Measurements from ENCODE around the gene LRRTM3.
A peak's percentile ranks its signal among the peaks of the same experiment; 100 is the strongest.

LRRTM3 gene

DNA sequence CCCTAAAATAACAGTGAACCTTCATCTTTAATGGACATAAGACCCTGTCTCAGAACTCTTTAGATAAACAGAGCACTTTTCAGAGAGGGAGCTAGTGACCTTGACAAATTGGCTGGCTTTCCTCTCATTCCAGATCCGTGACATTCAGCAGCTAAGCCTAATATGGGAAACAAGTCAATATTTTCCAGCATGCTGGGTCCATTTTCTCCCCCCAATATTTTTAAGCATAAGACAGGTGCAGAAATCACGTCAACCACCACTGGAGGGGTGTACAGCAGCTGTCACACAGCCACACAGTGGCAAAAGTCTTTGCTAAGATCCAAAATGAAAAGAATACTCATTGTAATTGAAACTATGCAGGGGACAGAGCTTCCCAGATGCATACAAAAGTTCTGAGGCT is 26.1 kb downstream of the LRRTM3 start:
- Histone ChIP-seq H3K27ac (no peak overlapping the region), H3K4me3 (no peak overlapping the region)

GRCh38 chr10:66958466-66958865 is 32.6 kb downstream of the LRRTM3 start:
- no peak for DNase-seq (ENCODE audit: low spot score)
- no peak overlapping the region for H3K27ac ChIP-seq
- no peak for TF ChIP-seq CTCF (IDR thresholded peaks at IDR 0.05)
- peak overlapping the region; percentile 7 for H3K4me3 ChIP-seq

More for the DNA sequence above, 26.1 kb downstream of the LRRTM3 start:
- no peak for TF ChIP-seq CTCF (IDR thresholded peaks at IDR 0.05)
- DNase-seq (ENCODE audit: low spot score), result no peak

DNA sequence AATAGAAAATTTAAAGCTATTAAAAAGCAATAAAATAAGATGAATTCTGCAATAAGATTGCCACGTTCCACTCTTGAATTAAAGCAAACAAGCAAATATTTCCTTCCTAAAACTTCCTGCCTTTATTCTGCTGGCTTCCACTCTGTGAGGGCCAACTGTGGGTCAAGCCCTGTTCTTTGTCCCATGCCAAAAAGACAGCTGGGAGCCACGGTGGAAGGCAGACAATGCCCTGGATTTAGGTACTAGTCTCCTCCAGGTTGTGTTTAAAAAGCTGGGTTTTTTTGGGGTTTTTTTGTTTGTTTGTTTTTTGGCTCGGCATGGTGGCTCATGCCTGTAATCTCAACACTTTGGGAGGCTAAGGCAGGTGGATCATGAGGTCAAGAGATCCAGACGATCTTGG is 39.1 kb downstream of the LRRTM3 start:
- TF ChIP-seq CTCF (IDR thresholded peaks at IDR 0.05), result no peak
- no peak overlapping the region for H3K4me3 ChIP-seq
- no peak for DNase-seq (ENCODE audit: low spot score)
- H3K27ac ChIP-seq, result no peak overlapping the region

GRCh38 chr10:66980246-66980815 is 54.5 kb downstream of the LRRTM3 start:
- DNase-seq (ENCODE audit: low spot score), result no peak
- Histone ChIP-seq H3K4me3 (no peak overlapping the region), H3K27ac (no peak overlapping the region)
- no peak for TF ChIP-seq CTCF (IDR thresholded peaks at IDR 0.05)

DNA sequence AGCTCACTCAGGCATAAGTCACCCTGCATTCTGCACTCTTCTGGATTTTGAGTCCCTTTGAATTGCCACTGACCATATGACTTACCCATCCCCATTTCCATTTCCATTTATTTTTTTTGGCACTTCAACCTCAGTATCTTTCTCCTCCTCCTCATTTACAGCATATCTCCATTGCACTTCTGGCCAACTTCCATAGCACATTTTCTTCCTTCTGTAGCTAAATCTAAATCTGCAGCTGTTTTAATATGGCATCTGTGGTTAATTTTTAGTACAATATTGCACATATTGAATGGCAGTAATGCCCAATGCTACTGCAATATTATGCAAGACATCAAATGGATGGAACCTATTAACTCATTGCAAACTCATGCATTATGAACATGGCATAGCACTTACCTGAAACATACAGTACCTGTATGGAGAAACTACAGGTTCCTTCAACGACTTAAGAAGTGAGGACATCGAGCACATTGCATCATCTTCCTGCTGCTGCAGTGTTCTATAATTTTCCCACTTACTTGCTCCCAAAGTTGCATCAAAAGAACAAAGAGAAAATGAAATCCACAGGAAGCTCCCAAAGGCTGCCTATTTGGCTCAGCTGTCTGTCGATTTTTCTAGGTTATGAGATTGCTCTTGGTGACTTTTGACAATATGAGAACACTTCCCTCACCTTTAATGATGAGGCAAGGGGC is 55.7 kb downstream of the LRRTM3 start:
- DNase-seq (ENCODE audit: low spot score), result no peak
- Histone ChIP-seq H3K27ac (no peak overlapping the region), H3K4me3 (no peak overlapping the region)
- TF ChIP-seq CTCF (IDR thresholded peaks at IDR 0.05), result no peak

GRCh38 chr10:66982053-66982420 is 56.2 kb downstream of the LRRTM3 start:
- no peak for DNase-seq (ENCODE audit: low spot score)
- no peak overlapping the region for H3K27ac ChIP-seq
- no peak for TF ChIP-seq CTCF (IDR thresholded peaks at IDR 0.05)
- H3K4me3 ChIP-seq, result no peak overlapping the region

DNA sequence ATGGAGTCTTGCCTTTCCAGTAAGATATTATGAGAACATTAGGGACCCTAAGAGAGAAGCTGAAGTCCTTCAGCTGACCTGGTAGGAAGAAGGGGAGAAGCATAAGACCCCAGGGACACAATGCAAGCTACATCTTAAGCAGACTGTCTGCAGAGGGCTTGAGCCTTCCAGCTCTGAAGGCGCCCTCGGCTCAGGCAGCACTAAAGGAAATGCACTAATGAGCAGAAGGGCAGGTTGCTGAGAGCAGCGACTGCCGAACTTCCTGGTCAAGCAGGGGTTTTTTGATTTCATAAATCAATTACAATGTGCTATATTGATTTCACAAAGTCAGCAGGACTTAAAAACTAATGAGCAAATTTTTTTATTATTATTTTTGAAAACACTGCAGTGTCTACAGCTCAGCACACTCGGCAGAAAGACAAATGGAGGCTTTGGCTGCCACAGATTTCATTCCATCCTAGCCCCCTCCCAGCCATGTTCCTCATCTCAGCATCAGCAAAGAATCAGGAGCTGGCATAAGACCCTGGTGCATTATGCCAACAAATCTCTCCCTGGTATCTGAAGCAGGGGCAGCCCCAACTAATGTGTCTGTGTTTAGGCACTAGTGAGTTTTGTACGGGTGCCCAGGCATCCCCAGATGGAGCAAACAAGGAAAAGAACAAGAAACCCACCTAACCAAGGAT is 57.1 kb downstream of the LRRTM3 start:
- no peak overlapping the region for H3K27ac ChIP-seq
- no peak overlapping the region for H3K4me3 ChIP-seq
- TF ChIP-seq CTCF (IDR thresholded peaks at IDR 0.05), result no peak
- no peak for DNase-seq (ENCODE audit: low spot score)

Data from coronary artery (tissue), 2 donors.